Natural killer cell (primary cell): ENCODE results near the gene SLC30A9. TPM values are rescaled to one million over a fixed set of nuclear protein-coding genes. Genes with fewer than 3 reads are reported as not detected.

ENCODE experiments used
- ATAC-seq, 3 donors: fragments of 150-1000 bp in 2 of 3; fragments of 200-7000 bp in 1 of 3; cut with Tn5 transposase; 1 replicate in 1 of 3; 2 replicates in 2 of 3; pipeline ENCODE4 v1.10.0; 2021; ENCODE audit warnings: mild to moderate bottlenecking in 2 of 3, moderate library complexity in 2 of 3
- DNase-seq, 2 donors: peaks; one replicate each; pipeline versions ENCODE4 v3.0.0 to v3.0.0-alpha.2; 2013 to 2021; ENCODE audit warnings: mixed read lengths in 1 of 2
- H3K27ac ChIP-seq: one replicate; pipeline ENCODE4 v1.5.1; 2013; ENCODE audit warnings: mild to moderate bottlenecking, low read length
- H3K27me3 ChIP-seq: one replicate; pipeline ENCODE4 v1.6.1; 2013; ENCODE audit warnings: low read length; ENCODE audit not compliant: control insufficient read depth, insufficient read depth
- H3K36me3 ChIP-seq: one replicate; pipeline ENCODE4 v1.6.1; 2013; ENCODE audit warnings: low read length; ENCODE audit not compliant: control insufficient read depth, insufficient read depth
- H3K4me1 ChIP-seq: one replicate; pipeline ENCODE4 v1.6.1; 2013; ENCODE audit warnings: low read length; ENCODE audit not compliant: control insufficient read depth, insufficient read depth
- H3K4me3 ChIP-seq: one replicate; pipeline ENCODE4 v1.5.1; 2013; ENCODE audit warnings: low read length
- H3K9me3 ChIP-seq: one replicate; pipeline ENCODE4 v1.6.1; 2013; ENCODE audit warnings: low read length; ENCODE audit not compliant: control insufficient read depth, insufficient read depth
- H3K27ac Mint-ChIP-seq, 2 donors: one replicate each; pipeline ENCODE4 v1.8.0; 2022; ENCODE audit warnings: mild to moderate bottlenecking in 2 of 2, mixed read lengths in 2 of 2, moderate library complexity in 1 of 2
- H3K27me3 Mint-ChIP-seq, 2 donors: one replicate each; pipeline ENCODE4 v1.8.0; 2022; ENCODE audit warnings: low read depth in 2 of 2, mixed read lengths in 2 of 2
- H3K36me3 Mint-ChIP-seq: one replicate; pipeline ENCODE4 v1.8.0; 2022; ENCODE audit warnings: mixed read lengths
- H3K4me1 Mint-ChIP-seq, 2 donors: one replicate each; pipeline ENCODE4 v1.8.0; 2022; ENCODE audit warnings: mixed read lengths in 2 of 2
- H3K4me3 Mint-ChIP-seq: one replicate; pipeline ENCODE4 v1.8.0; 2022; ENCODE audit warnings: mild to moderate bottlenecking, moderate library complexity, mixed read lengths
- H3K9me3 Mint-ChIP-seq, 2 donors: one replicate each; pipeline ENCODE4 v1.8.0; 2022; ENCODE audit warnings: mixed read lengths in 2 of 2
- WGBS: methylation state at CpG from one replicate; pipeline ENCODE4 v1.1.7; 2013; ENCODE audit warnings: missing lambda C conversion rate; ENCODE audit not compliant: insufficient coverage; 5-methylcytosine and 5-hydroxymethylcytosine counted together
- intact Hi-C: fragments of 100-400 bp; cut with micrococcal nuclease; formaldehyde crosslinking; loops from one replicate; pipeline ENCODE4 v1.14.2; 2022
- total RNA-seq, 4 donors: library from RNA; stranded (reverse); fragments of 120-200 nt in 1 of 4; gene quantifications; one replicate each; pipeline versions ENCODE4 v1.2.3 to v1.2.4, GENCODE V29; 2013 to 2022
- TF ChIP-seq, protein P1 (sequence below): fragments of 200-600 bp; IDR thresholded peaks from one replicate; pipeline ENCODE4 v1.8.0; 2022; ENCODE audit warnings: antibody characterized with exemption

SLC30A9 gene
- total RNA-seq, 3 donors from 2014 or later (not counting 1 experiment from before 2014, with no cell fraction given) = 22.2 to 23.1 (median 22.8) TPM

GRCh38 chr4:42088386-42088785, 98.1 kb downstream of the SLC30A9 start:
- ATAC-seq (no peak), DNase-seq (no peak)
- intact Hi-C loops = no loop called here
- Histone ChIP-seq H3K4me3 (no peak overlapping the region), H3K4me1 (no peaks in the 10 kb centered on the region), H3K9me3 (no peaks in the 10 kb centered on the region), H3K36me3 (peaks cover 5% of the 10 kb centered on the region), H3K27me3 (no peaks in the 10 kb centered on the region), H3K27ac (no peak overlapping the region)
- peaks cover 11% of the 10 kb centered on the region for H3K36me3 Mint-ChIP-seq
- no peak overlapping the region for H3K4me3 Mint-ChIP-seq
- TF ChIP-seq, protein P1, sequence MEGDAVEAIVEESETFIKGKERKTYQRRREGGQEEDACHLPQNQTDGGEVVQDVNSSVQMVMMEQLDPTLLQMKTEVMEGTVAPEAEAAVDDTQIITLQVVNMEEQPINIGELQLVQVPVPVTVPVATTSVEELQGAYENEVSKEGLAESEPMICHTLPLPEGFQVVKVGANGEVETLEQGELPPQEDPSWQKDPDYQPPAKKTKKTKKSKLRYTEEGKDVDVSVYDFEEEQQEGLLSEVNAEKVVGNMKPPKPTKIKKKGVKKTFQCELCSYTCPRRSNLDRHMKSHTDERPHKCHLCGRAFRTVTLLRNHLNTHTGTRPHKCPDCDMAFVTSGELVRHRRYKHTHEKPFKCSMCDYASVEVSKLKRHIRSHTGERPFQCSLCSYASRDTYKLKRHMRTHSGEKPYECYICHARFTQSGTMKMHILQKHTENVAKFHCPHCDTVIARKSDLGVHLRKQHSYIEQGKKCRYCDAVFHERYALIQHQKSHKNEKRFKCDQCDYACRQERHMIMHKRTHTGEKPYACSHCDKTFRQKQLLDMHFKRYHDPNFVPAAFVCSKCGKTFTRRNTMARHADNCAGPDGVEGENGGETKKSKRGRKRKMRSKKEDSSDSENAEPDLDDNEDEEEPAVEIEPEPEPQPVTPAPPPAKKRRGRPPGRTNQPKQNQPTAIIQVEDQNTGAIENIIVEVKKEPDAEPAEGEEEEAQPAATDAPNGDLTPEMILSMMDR = no peak
- H3K27me3 Mint-ChIP-seq = no peaks in the 10 kb centered on the region
- no peaks in the 10 kb centered on the region for H3K4me1 Mint-ChIP-seq
- H3K9me3 Mint-ChIP-seq = no peaks in the 10 kb centered on the region
- 85% methylated on average over 6 of the region's 6 CpGs for WGBS
- H3K27ac Mint-ChIP-seq = no peak overlapping the region

- Mint-ChIP-seq H3K4me1 (no peaks in the 10 kb centered on the region), H3K27me3 (peaks cover 0 to 8% of the 10 kb centered on the region in 2 donors), H3K27ac (no peak overlapping the region), H3K36me3 (no peaks in the 10 kb centered on the region), H3K4me3 (no peak overlapping the region), H3K9me3 (peaks cover 0 to 2% of the 10 kb centered on the region in 2 donors)
- no peaks in the 10 kb centered on the region for H3K4me1 ChIP-seq
- no peaks in the 10 kb centered on the region for H3K9me3 ChIP-seq
- no peaks in the 10 kb centered on the region for H3K36me3 ChIP-seq
- intact Hi-C loops = no loop called here
- WGBS = 93% methylated on average over 7 of the region's 8 CpGs
- DNase-seq = no peak
- H3K4me3 ChIP-seq = no peak overlapping the region
- ATAC-seq = no peak
- no peak overlapping the region for H3K27ac ChIP-seq
- TF ChIP-seq, protein P1 = no peak
- H3K27me3 ChIP-seq = no peaks in the 10 kb centered on the region
Measured at GRCh38 chr4:42101446-42101975, 111.2 kb downstream of the SLC30A9 start.

DNA sequence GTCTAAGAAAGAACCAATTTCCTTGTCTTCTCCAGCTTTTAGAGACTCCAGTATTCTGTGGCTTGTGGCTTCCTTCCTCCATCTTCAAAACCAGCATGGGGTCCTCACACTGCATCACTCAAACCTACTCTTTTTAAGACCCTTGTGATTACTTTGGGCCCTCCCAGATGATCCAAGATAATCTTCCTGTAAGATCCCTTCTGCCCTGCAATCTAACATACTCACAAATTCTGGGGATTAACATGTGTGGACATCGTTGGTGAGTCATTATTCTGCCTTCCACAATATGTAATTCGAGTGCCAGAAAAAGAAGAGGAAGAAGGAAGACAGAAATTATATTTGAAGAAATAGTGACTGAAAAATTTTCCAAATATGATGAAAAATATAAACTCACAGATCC, 114.2 kb downstream of the SLC30A9 start:
- H3K4me1 Mint-ChIP-seq = no peaks in the 10 kb centered on the region
- ATAC-seq = no peak
- H3K27ac Mint-ChIP-seq = no peak overlapping the region
- H3K27me3 ChIP-seq = no peaks in the 10 kb centered on the region
- H3K36me3 ChIP-seq = no peaks in the 10 kb centered on the region
- no peaks in the 10 kb centered on the region for H3K4me1 ChIP-seq
- no peaks in the 10 kb centered on the region for H3K9me3 ChIP-seq
- H3K27me3 Mint-ChIP-seq = peaks cover 0 to 8% of the 10 kb centered on the region in 2 donors
- H3K27ac ChIP-seq = no peak overlapping the region
- TF ChIP-seq, protein P1 = no peak
- no peak overlapping the region for H3K4me3 Mint-ChIP-seq
- DNase-seq = no peak
- H3K4me3 ChIP-seq = no peak overlapping the region
- H3K9me3 Mint-ChIP-seq = peaks cover 0 to 2% of the 10 kb centered on the region in 2 donors
- WGBS = no CpG with 5 or more reads among the region's 2 CpGs
- intact Hi-C loops = no loop called here
- no peaks in the 10 kb centered on the region for H3K36me3 Mint-ChIP-seq

DNA sequence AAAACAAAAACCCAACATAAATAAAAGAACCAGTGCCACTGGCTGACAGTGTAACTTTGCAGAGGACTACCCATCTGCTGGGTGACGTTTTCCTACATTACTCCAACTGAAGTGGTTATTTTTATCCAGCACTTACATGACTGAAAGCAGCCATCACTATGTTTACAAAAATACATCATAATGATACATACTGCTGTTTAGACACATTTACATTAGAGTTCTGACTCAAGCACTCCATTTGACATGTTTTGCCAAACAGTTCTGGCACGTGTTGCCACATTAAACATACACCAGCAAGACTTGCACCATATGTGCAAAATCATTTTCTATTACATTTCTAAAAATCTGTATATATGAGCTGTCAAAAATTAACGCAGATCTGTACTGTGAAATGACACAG, 122.5 kb downstream of the SLC30A9 start:
- Histone ChIP-seq H3K27ac (no peak overlapping the region), H3K27me3 (no peaks in the 10 kb centered on the region), H3K4me1 (no peaks in the 10 kb centered on the region), H3K36me3 (no peaks in the 10 kb centered on the region), H3K4me3 (no peak overlapping the region), H3K9me3 (no peaks in the 10 kb centered on the region)
- Mint-ChIP-seq H3K4me1 (no peaks in the 10 kb centered on the region), H3K9me3 (no peaks in the 10 kb centered on the region), H3K36me3 (no peaks in the 10 kb centered on the region), H3K27ac (no peak overlapping the region), H3K27me3 (peaks cover 0 to 2% of the 10 kb centered on the region in 2 donors), H3K4me3 (no peak overlapping the region)
- intact Hi-C loops = no loop called here
- DNase-seq (no peak), ATAC-seq (no peak)
- WGBS = 94% methylated on average over 2 of the region's 3 CpGs
- TF ChIP-seq, protein P1 = no peak
